Nephron (organoid): Measurements from ENCODE around the gene GASK1B.

Source experiments
- H3K27ac Mint-ChIP-seq, 3 experiments: 2 replicates each; pipeline ENCODE4 v1.8.0; 2020; ENCODE audit warnings: mixed read lengths in 3 of 3, mild to moderate bottlenecking in 2 of 3, moderate library complexity in 1 of 3
- H3K27me3 Mint-ChIP-seq: 2 replicates; pipeline ENCODE4 v1.8.0; 2021; ENCODE audit warnings: low read depth, mild to moderate bottlenecking, moderate library complexity, mixed read lengths
- H3K36me3 Mint-ChIP-seq: 2 replicates; pipeline ENCODE4 v1.8.0; 2020; ENCODE audit warnings: low read depth, mixed read lengths
- H3K4me1 Mint-ChIP-seq: 2 replicates; pipeline ENCODE4 v1.8.0; 2020; ENCODE audit warnings: mixed read lengths
- H3K4me3 Mint-ChIP-seq, 3 experiments: 2 replicates each; pipeline ENCODE4 v1.8.0; 2020; ENCODE audit warnings: mild to moderate bottlenecking in 3 of 3, mixed read lengths in 3 of 3, moderate library complexity in 2 of 3
- H3K9me3 Mint-ChIP-seq: 2 replicates; pipeline ENCODE4 v1.8.0; 2020; ENCODE audit warnings: mixed read lengths
- CTCF ChIP-seq, 3 experiments: fragments of 200-600 bp; sonication (generic); IDR thresholded peaks; one replicate each; pipeline ENCODE4 v1.5.0; 2021; ENCODE audit warnings: antibody characterized with exemption in 3 of 3; ENCODE audit not compliant: unreplicated experiment in 3 of 3

Gene GASK1B

DNA sequence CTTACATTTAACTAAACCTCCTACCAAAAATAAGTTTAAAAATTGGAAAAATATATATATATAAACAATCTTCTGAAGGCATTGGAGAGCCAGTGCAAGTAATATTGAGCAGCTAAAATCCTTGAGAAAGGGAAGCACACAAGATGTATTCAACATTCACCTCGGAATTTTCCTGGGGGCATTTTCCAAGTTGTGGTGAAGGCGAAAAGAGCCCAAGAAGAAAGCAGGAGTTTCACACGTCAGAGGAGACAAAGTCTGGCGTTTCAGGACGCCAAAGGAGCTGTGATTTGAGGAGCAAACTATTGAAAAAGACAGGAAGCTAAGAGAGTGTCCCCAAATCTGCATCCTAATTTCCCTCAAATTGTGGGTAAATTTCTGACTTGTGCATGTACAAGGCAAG lies 9.1 kb upstream of the GASK1B start:
- Mint-ChIP-seq H3K9me3 (no peaks in the 10 kb centered on the region), H3K36me3 (no peaks in the 10 kb centered on the region), H3K4me1 (no peaks in the 10 kb centered on the region), H3K4me3 (no peak overlapping the region), H3K27ac (peak overlapping the region in 1 of 3 experiments; percentile 12), H3K27me3 (no peaks in the 10 kb centered on the region)
- TF ChIP-seq CTCF (IDR thresholded peaks at IDR 0.05; ENCODE audit: unreplicated experiment in 3 of 3): no peak

DNA sequence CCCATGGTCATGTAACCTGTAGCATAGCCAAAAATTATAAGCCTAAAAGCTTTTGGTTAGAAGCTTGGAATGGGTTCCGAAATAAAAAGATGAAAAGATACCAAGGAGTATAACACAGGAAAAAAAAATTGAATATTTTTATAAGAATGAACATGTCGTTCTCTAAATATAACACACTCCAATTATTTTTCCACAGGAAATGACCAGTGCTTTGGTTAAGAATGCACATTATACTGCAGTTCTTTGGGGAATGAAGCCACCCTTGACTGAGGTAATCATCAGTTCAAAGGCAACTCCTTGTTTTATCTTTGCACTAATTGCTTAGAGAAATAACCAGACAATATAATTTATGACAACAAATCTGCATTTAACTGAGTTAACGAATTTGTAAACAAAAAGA lies 6.6 kb upstream of the GASK1B start:
- Mint-ChIP-seq H3K9me3 (no peaks in the 10 kb centered on the region), H3K4me1 (no peaks in the 10 kb centered on the region), H3K36me3 (no peaks in the 10 kb centered on the region), H3K27ac (no peak overlapping the region), H3K27me3 (no peaks in the 10 kb centered on the region), H3K4me3 (no peak overlapping the region)
- TF ChIP-seq CTCF (IDR thresholded peaks at IDR 0.05; ENCODE audit: unreplicated experiment in 3 of 3): no peak

DNA sequence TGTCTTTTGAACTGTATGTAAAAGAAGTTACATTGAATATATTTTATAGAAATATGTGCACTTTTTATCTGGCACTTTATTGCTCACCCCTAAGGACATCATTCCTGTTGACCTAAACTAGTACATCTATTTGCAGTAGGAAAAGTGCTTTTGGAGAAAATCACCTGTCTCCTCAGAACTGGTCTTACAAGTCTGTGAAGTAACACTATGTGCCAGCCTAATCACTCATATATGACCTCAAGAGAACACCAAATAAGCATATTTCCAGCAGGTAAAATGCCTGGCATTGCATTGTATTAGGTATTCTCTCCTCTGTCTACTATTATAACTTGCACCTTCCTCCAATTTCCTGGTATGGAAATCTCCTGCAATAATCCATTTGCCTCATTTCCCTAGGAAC lies 4.0 kb upstream of the GASK1B start:
- no peaks in the 10 kb centered on the region for H3K36me3 Mint-ChIP-seq
- TF ChIP-seq CTCF (IDR thresholded peaks at IDR 0.05; ENCODE audit: unreplicated experiment in 3 of 3): no peak
- H3K4me3 Mint-ChIP-seq: no peak overlapping the region
- H3K4me1 Mint-ChIP-seq: peaks cover 13% of the 10 kb centered on the region
- H3K27ac Mint-ChIP-seq: no peak overlapping the region
- H3K9me3 Mint-ChIP-seq: no peaks in the 10 kb centered on the region
- H3K27me3 Mint-ChIP-seq: no peaks in the 10 kb centered on the region

- Mint-ChIP-seq H3K4me1 (peaks cover 13% of the 10 kb centered on the region), H3K27ac (no peak overlapping the region), H3K4me3 (no peak overlapping the region), H3K27me3 (no peaks in the 10 kb centered on the region), H3K36me3 (no peaks in the 10 kb centered on the region), H3K9me3 (no peaks in the 10 kb centered on the region)
- TF ChIP-seq CTCF (IDR thresholded peaks at IDR 0.05; ENCODE audit: unreplicated experiment in 3 of 3): no peak
These were observed 3.3 kb upstream of the GASK1B start for GRCh38 chr4:158176108-158176507.

GRCh38 chr4:158170691-158171561 lies 1.9 kb downstream of the GASK1B start:
- H3K36me3 Mint-ChIP-seq: peaks cover 8% of the 10 kb centered on the region
- H3K9me3 Mint-ChIP-seq: no peaks in the 10 kb centered on the region
- H3K27ac Mint-ChIP-seq: peak overlapping the region; percentile 89 to 96 (median 94)

More at GRCh38 chr4:158170691-158171561, 1.9 kb downstream of the GASK1B start:
- Mint-ChIP-seq H3K4me1 (peaks cover 37% of the 10 kb centered on the region), H3K4me3 (peak overlapping the region; percentile 90 to 97 (median 96)), H3K27me3 (no peaks in the 10 kb centered on the region)
- peak; percentile 52 to 59 (median 57) for TF ChIP-seq CTCF (IDR thresholded peaks at IDR 0.05; ENCODE audit: unreplicated experiment in 3 of 3)
